SK-N-SH (cell line): ENCODE data around the gene FTO.

Source experiments
- CHD2 ChIP-seq: fragments of 150-350 bp; IDR thresholded peaks from 2 replicates; pipeline ENCODE4 v1.6.1; 2018; ENCODE audit warnings: low read length; ENCODE audit not compliant: partially characterized antibody
- EP300 ChIP-seq, 2 experiments: IDR thresholded peaks; 2 replicates each; pipeline versions ENCODE4 v1.4.0 to v1.6.1; 2012; ENCODE audit warnings: borderline replicate concordance in 1 of 2, low read depth in 1 of 2, low read length in 1 of 2
- EZH2phosphoT487 ChIP-seq: fragments of 200-600 bp; sonication (generic); IDR thresholded peaks from 2 replicates; pipeline ENCODE4 v1.6.1; 2017; ENCODE audit warnings: low read depth, mixed run types, mild to moderate bottlenecking, antibody characterized with exemption, moderate library complexity, borderline replicate concordance
- FOXM1 ChIP-seq: IDR thresholded peaks from 2 replicates; pipeline ENCODE4 v1.4.0; 2012; ENCODE audit warnings: low read depth, mild to moderate bottlenecking
- JUND ChIP-seq: IDR thresholded peaks from 2 replicates; pipeline ENCODE4 v1.4.0; 2012
- MXI1 ChIP-seq: IDR thresholded peaks from 2 replicates; pipeline ENCODE4 v1.6.1; 2012; ENCODE audit warnings: mild to moderate bottlenecking, low read depth, low read length, improper control_type of control experiment
- NFIC ChIP-seq: IDR thresholded peaks from 2 replicates; pipeline ENCODE4 v1.4.0; 2012; ENCODE audit warnings: borderline replicate concordance
- POLR2AphosphoS5 ChIP-seq: IDR thresholded peaks from 2 replicates; pipeline ENCODE4 v1.6.1; 2012; ENCODE audit warnings: low read depth, low read length
- RCOR1 ChIP-seq: fragments of 150-350 bp; IDR thresholded peaks from 2 replicates; pipeline ENCODE4 v1.6.1; 2017; ENCODE audit warnings: antibody characterized with exemption, low read length
- SIN3A ChIP-seq: IDR thresholded peaks from 2 replicates; pipeline ENCODE4 v1.6.1; 2012; ENCODE audit warnings: low read depth, mild to moderate bottlenecking, low read length, moderate library complexity, borderline replicate concordance
- TF ChIP-seq, protein P1 (sequence below): fragments of 200-600 bp; sonication (generic); IDR thresholded peaks from 2 replicates; pipeline ENCODE4 v1.6.1; 2017; ENCODE audit warnings: antibody characterized with exemption, mild to moderate bottlenecking, moderate library complexity
- TF ChIP-seq, protein P2 (sequence below): IDR thresholded peaks from 2 replicates; pipeline ENCODE4 v1.4.0; 2012; ENCODE audit warnings: low read depth, borderline replicate concordance

DNA sequence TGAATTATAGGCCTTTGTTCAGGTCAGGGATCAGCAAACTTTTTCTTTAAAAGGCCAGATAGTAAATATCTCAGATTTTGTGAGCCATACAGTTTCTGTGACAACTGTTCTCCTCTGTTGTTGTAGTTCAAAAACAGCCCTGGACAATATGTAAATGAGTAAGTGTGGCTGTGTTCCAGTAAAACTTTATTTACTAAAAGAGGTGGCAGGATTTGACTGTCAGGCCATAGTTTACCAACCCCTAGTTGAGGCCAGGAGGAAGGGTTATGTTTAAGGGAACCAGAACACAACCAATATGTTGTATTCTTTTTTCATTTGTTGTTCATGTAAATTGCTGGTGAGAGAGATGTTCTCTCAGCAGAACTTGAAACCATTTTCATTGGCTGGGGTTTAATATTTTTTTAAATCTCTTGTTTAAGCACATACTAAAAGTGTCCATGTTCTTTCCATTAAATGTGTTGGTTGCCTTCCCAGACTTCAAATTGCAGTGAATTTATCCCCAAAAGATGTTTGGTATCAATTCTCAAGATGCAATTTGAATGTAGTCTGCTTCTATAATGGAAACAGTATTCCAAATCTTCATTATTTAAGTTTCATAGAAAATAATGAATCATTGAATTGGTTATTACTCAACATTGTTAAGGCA, 260.3 kb downstream of the FTO start:
- TF ChIP-seq, protein P1, sequence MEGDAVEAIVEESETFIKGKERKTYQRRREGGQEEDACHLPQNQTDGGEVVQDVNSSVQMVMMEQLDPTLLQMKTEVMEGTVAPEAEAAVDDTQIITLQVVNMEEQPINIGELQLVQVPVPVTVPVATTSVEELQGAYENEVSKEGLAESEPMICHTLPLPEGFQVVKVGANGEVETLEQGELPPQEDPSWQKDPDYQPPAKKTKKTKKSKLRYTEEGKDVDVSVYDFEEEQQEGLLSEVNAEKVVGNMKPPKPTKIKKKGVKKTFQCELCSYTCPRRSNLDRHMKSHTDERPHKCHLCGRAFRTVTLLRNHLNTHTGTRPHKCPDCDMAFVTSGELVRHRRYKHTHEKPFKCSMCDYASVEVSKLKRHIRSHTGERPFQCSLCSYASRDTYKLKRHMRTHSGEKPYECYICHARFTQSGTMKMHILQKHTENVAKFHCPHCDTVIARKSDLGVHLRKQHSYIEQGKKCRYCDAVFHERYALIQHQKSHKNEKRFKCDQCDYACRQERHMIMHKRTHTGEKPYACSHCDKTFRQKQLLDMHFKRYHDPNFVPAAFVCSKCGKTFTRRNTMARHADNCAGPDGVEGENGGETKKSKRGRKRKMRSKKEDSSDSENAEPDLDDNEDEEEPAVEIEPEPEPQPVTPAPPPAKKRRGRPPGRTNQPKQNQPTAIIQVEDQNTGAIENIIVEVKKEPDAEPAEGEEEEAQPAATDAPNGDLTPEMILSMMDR: no peak
- TF ChIP-seq CHD2 (no peak), FOXM1 (no peak), RCOR1 (no peak), EZH2phosphoT487 (no peak), NFIC (no peak), JUND (no peak), SIN3A (no peak), MXI1 (no peak), EP300 (IDR thresholded peaks at IDR 0.05; ENCODE audit: borderline replicate concordance in 1 of 2, low read depth in 1 of 2, low read length in 1 of 2) (no peak), POLR2AphosphoS5 (no peak)
- TF ChIP-seq, protein P2, sequence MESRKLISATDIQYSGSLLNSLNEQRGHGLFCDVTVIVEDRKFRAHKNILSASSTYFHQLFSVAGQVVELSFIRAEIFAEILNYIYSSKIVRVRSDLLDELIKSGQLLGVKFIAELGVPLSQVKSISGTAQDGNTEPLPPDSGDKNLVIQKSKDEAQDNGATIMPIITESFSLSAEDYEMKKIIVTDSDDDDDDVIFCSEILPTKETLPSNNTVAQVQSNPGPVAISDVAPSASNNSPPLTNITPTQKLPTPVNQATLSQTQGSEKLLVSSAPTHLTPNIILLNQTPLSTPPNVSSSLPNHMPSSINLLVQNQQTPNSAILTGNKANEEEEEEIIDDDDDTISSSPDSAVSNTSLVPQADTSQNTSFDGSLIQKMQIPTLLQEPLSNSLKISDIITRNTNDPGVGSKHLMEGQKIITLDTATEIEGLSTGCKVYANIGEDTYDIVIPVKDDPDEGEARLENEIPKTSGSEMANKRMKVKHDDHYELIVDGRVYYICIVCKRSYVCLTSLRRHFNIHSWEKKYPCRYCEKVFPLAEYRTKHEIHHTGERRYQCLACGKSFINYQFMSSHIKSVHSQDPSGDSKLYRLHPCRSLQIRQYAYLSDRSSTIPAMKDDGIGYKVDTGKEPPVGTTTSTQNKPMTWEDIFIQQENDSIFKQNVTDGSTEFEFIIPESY: no peak
